NT2/D1 (cell line): ENCODE data around the gene LYG1.

ENCODE experiments used
- DNase-seq: peaks from one replicate; pipeline ENCODE4 v3.0.0-alpha.2; 2011; ENCODE audit warnings: low read depth, low spot score
- H3K27me3 ChIP-seq: 2 replicates; pipeline ENCODE4 v1.6.0; 2011; ENCODE audit warnings: mild to moderate bottlenecking; ENCODE audit not compliant: insufficient read length, insufficient read depth
- H3K36me3 ChIP-seq: 2 replicates; pipeline ENCODE4 v1.6.1; 2011; ENCODE audit warnings: mild to moderate bottlenecking, low read length, mixed read lengths; ENCODE audit not compliant: insufficient read depth, insufficient read length
- H3K4me1 ChIP-seq: 2 replicates; pipeline ENCODE4 v1.5.1; 2011; ENCODE audit not compliant: insufficient read depth, insufficient read length
- H3K4me3 ChIP-seq: 2 replicates; pipeline ENCODE4 v1.5.1; 2011; ENCODE audit warnings: low read depth; ENCODE audit not compliant: insufficient read length
- H3K9ac ChIP-seq: 2 replicates; pipeline ENCODE4 v1.6.0; 2011; ENCODE audit warnings: low read depth; ENCODE audit not compliant: insufficient read length
- H3K9me3 ChIP-seq: 2 replicates; pipeline ENCODE4 v1.5.1; 2011; ENCODE audit warnings: mild to moderate bottlenecking, low read length; ENCODE audit not compliant: insufficient read depth
- ZNF274 ChIP-seq: IDR thresholded peaks from 2 replicates; pipeline ENCODE4 v1.6.1; 2011; ENCODE audit warnings: mild to moderate bottlenecking, low read depth, low read length

Gene LYG1

DNA sequence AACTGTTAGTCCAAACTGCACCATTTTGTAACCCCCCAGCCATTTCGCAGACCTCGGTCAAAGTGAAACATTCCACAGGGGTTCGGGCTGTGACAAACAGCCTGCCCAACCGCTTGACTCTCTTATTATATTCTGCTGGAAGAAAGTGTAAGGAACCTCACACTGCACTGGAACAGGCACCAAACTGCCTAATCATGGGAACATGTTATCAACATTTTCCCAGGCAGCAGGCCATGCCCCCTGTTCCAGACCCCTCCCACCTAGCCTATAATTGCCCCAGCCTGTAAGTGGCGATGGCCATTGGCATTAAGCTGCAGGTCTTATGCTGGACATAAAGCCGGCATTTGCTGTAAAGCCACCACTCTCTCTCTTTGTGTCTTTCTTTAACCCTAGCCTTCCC lies 62.4 kb downstream of the LYG1 start:
- H3K4me3 ChIP-seq: no peak overlapping the region
- no peak for TF ChIP-seq ZNF274
- no peaks in the 10 kb centered on the region for H3K9me3 ChIP-seq
- peaks cover 3% of the 10 kb centered on the region for H3K36me3 ChIP-seq
- H3K27me3 ChIP-seq: no peaks in the 10 kb centered on the region
- no peak overlapping the region for H3K9ac ChIP-seq
- no peak for DNase-seq
- no peaks in the 10 kb centered on the region for H3K4me1 ChIP-seq
